GM19467 (cell line): ENCODE data around the gene DNAL4.

Experiments
- ATAC-seq: cut with Tn5 transposase; IDR thresholded peaks from one replicate; pipeline ENCODE4 v1.9.1; 2021; ENCODE audit warnings: mild to moderate bottlenecking, moderate library complexity; ENCODE audit not compliant: unreplicated experiment

The DNAL4 gene

GRCh38 chr22:38788021-38788816, 5.7 kb downstream of the DNAL4 start:
- ATAC-seq, result no peak

- ATAC-seq, result no peak
Observed at GRCh38 chr22:38786631-38787030, 7.3 kb downstream of the DNAL4 start.

DNA sequence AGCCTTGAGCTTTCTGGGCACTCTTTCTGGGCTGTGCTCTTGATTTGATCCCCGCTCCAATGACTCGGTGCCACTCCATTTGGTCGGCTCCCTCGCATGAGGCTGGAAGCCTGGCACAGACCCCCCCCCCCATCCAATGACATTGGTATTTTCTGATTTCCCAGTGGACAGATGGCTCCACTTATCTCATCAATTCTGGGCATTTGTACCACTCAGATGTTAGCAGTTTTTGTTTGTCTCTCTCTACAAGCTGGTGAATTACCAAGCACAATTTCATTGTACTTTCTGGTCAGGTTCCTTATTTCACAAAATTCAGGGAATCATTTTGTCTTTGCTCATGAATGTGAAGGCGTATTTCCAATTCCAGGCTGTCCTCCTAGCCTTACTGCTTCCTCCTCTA, 9.1 kb downstream of the DNAL4 start:
- no peak for ATAC-seq

DNA sequence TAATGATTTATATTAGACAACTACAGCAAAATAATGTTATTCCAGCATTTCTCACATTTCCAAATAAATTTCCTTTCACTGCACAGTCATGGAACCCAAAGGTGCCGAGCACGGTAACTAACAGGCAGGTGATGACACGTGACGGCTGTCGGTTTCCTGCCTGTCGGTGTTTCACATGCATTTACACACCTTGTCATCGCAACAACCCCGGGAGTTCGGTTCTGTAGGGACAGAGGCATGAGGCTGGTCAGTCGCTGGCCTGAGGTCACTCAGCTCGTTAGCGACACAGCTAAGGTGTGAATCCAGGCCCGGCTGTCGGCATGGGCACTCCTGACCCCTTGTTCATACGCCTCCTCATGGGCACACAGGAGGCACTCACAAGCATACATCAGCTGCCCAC, 9.9 kb downstream of the DNAL4 start:
- no peak for ATAC-seq

GRCh38 chr22:38783095-38783615, 10.8 kb downstream of the DNAL4 start:
- no peak for ATAC-seq

DNA sequence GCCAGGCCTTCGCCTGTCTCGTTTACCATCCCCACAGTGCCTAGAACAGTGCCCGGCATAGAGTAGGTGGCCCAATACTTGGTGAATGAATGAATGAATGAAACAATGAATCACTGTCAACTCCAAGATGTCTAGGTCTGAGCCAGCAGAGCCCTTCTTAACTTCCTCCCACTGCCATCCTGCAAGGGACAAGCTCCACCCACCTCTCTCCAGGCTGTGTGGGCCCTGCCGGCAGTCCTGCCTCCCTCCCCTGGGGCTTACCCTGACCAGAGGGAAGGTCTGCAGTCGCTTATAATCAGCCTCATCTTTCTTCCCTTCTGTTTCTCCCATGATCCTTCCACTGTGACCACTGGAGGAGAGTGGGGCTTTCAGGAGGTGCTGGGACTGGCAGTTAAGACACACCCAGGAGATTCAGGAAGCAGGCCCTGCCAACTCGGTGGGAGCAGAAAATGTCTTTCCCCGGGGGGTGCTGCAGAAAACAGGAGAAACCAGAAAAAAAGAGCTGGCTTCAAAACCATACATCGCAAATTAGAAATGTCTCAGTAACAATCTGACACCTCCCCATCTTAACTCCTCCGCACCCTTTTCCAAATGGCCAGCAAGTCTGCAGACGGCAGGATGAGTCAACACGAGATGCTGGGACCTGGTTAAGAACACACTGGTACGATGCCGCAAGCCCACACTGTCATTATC, 11.4 kb downstream of the DNAL4 start:
- no peak for ATAC-seq

DNA sequence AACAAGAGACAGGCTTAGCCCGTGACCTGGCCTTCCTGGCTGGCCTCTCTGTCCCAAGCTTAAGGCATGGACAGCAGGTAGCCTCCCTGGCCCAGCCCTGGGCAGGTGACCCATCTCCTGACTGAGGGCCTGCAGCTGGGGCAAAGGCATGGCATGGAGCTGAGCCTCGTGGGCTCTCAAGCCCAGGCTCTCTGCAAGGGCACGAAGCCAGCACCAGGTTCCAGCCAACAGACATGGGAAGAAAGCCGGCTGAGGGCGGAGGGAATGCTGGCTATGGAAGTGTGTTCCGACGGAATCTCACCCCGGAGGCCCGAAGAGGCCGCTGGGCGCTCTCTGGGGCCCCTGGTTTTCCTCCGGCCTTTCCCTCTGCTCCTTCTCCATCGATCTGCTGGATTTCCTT, 12.9 kb downstream of the DNAL4 start:
- no peak for ATAC-seq

- no peak for ATAC-seq
Observed at GRCh38 chr22:38777087-38777671, 16.8 kb downstream of the DNAL4 start.

DNA sequence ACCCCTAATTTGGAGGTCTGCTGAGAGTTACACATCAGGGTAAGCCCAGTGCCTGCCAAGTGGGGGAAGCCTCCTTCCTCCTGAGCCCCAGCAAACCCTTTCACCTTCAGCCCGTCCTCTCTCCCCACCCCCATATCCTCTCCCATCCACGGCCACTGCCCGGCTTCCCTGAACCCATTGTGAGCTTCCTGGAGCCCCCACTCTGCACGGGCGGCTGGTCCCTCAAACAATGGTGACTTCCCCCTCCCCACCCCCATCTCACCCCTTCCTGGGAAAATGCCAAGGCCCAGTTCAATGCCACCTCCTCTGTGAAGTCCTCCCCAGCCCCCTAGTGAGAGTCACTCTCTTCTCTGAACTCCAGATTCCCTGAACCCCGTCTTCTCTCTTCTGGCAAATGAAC, 17.9 kb downstream of the DNAL4 start:
- ATAC-seq, result no peak

DNA sequence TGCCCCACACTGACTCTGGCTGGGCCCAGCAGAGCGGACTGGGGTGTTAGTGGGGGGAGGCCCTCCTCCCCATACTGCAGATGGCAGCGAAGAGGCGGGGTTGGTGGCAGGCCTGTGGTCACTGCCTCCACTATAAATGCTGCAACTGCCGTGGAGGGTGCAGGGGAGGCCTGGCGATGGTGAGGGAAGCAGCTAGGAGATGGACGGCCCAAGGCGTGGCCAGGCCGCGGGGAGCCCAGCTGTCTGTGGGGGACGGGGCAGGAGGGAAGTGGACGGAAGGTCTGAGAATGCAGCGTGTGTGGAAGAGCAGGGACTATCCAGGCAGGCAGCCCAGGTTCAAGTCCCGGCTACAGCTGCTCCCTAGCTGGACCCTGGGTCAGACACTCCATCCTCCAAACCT, 18.3 kb downstream of the DNAL4 start:
- no peak for ATAC-seq

DNA sequence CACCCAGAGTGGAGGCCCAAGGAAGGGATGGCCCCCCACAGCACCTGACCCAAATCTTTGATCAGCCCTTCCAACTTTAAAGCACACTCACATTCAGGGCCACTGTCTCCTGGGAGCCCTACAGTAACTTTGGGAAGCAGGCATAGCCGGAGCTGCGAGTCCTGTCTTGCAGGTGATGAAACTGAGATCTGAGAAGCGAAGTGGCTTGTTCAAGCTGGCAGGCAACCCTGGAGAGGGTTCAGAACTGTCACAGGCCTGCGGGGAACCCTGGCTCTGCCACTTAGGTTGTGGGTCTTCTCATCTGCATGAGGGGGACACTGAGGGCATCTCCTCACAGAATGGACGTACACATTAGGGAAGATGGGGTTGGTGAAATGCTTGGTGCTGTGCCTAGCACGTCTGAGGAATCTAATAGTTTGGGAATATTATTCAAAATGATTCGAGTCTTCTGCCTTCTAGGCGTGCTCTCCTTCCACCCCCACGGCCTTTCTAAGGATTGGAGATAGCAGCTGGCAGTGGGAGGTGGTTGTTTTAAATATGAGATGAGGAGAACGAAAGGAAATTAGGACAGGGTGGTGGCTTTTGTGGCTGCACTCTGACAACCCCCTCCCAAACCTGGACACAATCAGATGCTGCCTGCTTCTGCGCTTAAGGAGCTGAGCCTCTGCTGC, 19.3 kb downstream of the DNAL4 start:
- ATAC-seq, result no peak

DNA sequence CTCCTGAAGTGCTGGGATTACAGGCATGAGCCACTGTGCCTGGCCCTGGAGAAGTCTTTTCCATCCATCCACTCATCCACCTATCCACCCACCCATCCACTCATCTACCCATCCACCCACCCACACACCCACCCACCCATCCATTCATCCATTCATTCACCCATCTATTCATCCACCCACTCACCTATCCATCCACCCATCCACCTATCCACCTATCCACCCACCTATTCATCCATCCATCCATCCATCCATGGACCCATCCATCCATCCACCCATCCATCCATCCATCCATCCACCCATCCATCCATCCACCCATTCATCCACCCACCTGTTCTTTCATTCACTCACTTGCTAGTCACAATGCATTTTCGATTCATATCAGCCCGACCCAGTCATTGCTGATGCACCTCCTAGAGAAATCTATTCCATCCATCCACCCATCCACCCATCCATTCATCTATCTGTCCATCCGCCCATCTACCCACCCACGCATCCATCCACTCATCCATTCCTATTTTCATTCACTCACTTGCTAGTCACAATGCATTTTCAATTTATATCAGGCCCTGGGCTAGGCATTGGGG, 20.5 kb downstream of the DNAL4 start:
- no peak for ATAC-seq

DNA sequence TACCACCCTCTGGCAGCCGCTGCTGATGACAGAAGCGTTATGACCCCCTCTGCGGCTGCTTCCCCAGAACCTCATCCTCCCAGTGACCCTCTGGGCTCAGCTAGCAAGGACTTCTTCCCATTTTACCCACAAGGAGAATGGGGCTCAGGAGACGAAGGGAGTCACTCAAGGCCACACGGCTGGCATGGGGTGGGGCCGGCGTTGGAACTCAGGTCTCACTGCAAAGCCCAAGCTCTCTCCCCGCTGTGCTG, 21.4 kb downstream of the DNAL4 start:
- no peak for ATAC-seq

- ATAC-seq, result no peak
Observed at GRCh38 chr22:38770257-38770949, 23.5 kb downstream of the DNAL4 start.

GRCh38 chr22:38768036-38768435, 25.9 kb downstream of the DNAL4 start:
- no peak for ATAC-seq

- ATAC-seq, result no peak
Observed at GRCh38 chr22:38767313-38767712, 26.6 kb downstream of the DNAL4 start.

- no peak for ATAC-seq
Observed at GRCh38 chr22:38766076-38766777, 27.7 kb downstream of the DNAL4 start.

GRCh38 chr22:38762551-38762983, 31.4 kb downstream of the DNAL4 start:
- ATAC-seq, result no peak

- ATAC-seq, result no peak
Observed at GRCh38 chr22:38761202-38762162, 32.5 kb downstream of the DNAL4 start.
